GM21786 (cell line): ENCODE data around the gene BIRC3.
"Not testable (repeated sequence)": the region's sequence is repeated elsewhere in the genome, so short reads cannot be mapped to it uniquely, and the experiment has no call there.

Experiments used
- ATAC-seq: cut with Tn5 transposase; IDR thresholded peaks from one replicate; pipeline ENCODE4 v1.9.1; 2021; ENCODE audit not compliant: unreplicated experiment

Gene BIRC3

GRCh38 chr11:102368472-102368871 is 51.2 kb downstream of the BIRC3 start:
- ATAC-seq = peak; percentile 100

DNA sequence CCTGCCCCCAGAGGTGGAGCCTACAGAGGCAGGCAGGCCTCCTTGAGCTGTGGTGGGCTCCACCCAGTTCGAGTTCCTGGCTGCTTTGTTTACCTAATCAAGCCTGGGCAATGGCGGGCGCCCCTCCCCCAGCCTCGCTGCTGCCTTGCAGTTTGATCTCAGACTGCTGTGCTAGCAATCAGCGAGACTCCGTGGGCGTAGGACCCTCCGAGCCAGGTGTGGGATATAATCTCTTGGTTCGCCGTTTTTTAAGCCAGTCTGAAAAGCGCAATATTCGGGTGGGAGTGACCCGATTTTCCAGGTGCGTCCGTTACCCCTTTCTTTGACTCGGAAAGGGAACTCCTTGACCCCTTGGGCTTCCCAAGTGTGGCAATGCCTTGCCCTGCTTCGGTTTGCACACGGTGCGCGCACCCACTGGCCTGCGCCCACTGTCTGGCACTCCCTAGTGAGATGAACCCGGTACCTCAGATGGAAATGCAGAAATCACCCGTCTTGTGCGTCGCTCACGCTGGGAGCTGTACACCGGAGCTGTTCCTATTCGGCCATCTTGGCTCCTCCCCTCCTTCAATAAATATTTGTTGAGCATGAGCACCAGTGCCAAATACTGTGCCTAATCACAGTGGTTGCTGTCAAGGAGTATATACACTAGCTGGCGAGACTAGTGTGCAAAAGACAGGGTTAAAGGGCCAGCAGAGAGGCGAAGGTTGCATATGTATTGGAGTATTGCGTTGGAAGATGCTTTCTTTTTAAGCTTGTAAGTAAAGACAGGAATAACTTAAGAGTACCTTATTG is 57.5 kb downstream of the BIRC3 start:
- not testable (repeated sequence) for ATAC-seq

GRCh38 chr11:102375720-102376399 is 58.6 kb downstream of the BIRC3 start:
- ATAC-seq = no peak

DNA sequence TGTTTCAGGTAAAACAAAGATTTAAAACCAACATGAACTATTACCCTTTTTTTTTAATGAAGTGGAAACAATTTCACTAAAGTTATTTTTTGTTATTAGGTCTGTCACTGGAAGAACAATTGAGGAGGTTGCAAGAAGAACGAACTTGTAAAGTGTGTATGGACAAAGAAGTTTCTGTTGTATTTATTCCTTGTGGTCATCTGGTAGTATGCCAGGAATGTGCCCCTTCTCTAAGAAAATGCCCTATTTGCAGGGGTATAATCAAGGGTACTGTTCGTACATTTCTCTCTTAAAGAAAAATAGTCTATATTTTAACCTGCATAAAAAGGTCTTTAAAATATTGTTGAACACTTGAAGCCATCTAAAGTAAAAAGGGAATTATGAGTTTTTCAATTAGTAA is 60.6 kb downstream of the BIRC3 start:
- no peak for ATAC-seq

- ATAC-seq = no peak
These were observed 61.5 kb downstream of the BIRC3 start for GRCh38 chr11:102378818-102379217.

- no peak for ATAC-seq
These were observed 65.1 kb downstream of the BIRC3 start for GRCh38 chr11:102382384-102382783.

DNA sequence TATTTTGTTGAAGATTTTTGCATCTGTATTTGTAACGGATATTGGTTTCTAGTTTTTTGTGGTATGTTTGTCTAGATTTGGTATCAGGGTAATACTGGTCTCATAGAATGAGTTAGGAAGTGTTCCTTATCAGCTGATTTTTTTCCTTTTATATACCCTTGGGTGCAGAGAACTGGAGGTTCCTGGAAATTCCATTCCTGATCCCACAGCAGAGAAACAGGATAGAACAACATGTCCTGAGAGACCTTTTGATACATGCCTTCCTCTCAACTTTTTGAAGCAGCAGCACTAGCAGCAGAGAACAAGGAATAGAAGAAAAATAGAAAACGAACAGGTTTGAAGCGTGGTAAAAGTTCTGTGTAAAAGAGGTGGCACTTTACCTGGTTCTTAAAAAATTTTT is 66.6 kb downstream of the BIRC3 start:
- no peak for ATAC-seq

DNA sequence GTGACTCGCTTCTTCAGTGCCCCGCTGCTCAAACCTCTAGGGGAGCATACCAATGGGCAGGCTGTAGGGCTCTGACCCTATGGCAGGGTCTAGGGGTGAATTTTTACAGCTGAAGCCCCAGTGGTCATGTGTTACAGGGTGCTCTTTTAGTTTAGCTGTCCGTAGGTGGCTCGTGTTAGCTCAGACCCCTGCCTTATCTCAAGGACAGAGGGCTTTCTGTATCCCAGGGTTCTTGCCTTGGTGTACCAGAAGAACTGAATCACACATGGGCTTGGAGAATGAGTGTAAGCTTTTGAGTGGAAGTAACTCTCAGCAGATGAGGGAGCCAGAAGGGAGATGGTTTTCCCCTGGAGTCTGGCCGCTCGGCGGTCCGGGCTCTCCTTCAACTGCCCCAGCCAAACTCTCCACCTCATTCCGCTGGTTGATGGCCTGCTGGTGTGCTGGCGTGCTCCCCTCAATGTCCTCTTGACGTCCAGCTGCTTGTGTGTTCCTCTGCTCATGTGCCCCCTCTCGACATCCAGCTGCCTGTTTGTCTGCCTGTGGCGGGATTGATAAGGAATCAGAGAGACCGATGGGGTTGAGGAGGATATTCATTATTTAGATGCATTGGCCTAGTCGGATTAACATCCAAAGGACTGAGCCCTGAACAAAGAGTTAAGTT is 67.3 kb downstream of the BIRC3 start:
- no peak for ATAC-seq

DNA sequence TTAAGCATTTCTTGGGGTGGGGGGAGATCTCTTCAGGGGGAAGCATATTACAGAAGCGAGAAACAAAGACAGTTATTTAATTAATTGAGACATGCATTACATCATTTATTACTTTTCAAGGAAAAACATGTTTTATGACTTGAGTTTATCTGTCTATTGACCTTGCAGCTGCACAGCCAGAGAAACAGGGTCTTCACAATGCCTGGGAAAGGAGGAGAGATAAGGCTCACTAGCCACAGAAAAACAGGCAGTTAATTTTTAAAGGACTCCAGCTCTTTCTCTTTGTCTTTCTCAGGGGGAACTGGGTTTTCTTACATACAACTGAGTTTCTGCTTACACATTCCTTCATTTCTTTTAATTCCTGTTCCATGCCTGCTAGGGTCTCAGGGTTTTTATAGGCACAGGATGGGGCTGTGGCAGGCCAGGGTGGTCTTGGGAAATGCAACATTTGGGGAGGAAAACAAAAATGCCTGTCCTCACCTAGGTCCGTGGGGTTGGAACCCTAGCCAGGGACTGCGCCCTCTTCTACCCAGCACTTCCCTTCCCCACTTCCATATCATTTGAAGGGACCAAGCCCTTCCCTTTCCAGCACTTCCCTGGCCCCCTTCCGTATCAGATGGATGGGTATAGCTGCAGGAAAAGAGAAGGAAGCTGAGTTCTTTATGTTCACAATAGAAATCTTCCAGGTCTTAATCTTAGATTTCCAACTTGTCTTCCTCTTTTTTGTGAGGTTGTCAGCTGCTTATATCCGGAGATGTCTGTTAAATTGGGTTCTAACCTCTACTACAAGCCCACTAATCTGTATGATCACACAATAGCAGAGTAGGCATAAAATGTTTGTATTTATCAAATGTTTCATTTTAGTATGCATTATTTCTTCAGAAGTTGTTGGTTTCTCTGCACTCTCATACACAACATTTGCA is 68.1 kb downstream of the BIRC3 start:
- no peak for ATAC-seq

DNA sequence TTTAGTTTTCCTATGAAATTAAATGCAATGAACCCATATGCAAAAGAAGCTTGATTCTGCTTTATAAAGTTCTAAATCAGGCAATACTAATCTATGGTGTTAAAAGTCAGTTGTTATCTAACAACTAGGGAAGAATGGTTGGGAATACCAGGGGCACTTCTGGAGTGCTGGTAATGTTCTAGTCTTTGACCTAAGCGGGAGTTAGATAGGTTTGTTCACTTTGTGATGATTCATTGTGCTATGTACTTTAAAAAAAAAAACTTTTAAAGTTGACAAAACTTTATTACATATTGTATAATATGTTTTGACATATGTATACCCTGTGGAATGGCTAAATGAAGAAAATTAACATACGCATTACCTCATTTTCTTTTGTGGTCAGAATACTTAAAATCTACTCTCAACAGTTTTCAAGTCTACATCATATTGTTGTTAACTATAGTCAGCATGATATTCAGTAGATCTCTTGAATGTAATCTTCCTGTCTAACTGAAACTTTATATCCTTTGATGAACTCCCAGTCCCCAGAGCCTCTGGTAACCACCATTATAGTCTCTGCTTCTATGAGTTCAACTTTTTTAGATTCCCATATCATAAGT is 69.0 kb downstream of the BIRC3 start:
- no peak for ATAC-seq

DNA sequence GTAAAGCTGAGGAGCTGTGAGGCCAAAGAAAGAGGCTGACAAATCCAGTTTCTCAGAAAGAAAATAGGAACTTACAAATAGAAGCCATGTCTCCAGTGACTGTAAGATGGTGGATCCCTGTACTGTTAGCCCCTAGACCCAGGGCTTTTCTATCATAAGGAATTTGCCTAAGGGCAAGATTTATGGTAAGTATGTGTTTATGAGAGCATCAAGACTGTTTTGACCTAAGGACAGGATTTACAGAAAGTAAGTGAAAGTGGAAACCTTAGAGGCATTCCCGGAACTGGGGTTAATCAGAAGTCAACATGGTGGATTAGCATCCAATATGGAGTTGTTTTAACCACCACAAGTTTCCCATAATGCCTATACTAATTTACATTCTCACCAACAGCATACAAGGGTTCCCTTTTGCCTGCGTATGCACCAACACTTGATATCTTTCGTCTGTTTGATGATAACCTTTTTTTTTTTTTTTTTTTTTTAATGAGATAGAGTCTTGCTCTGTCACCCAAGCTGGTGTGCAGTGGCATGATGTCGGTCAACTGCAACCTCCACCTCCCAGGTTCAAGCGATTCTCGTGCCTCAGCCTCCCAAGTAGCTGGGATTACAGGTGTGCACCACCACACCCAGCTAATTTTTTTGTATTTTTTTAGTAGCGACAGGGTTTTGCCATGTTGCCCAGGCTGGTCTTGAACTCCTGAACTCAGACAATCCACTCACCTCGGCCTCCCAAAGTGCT is 69.9 kb downstream of the BIRC3 start:
- no peak for ATAC-seq
